SH-SY5Y (cell line): ENCODE data around the gene PNPLA6.

Experiments used
- GATA2 ChIP-seq: IDR thresholded peaks from 2 replicates; pipeline ENCODE4 v1.6.1; 2011; ENCODE audit warnings: mild to moderate bottlenecking, low read depth, low read length
- GATA3 ChIP-seq: IDR thresholded peaks from 2 replicates; pipeline ENCODE4 v1.6.1; 2011; ENCODE audit warnings: low read depth, mild to moderate bottlenecking, low read length, moderate library complexity

GRCh38 chr19:7515110-7515644 is 20.3 kb upstream of the PNPLA6 start:
- no peak for TF ChIP-seq GATA3
- no peak for TF ChIP-seq GATA2
